ENCODE data around the gene SEMA5A. TPM values are rescaled to one million over a fixed set of nuclear protein-coding genes. Genes with fewer than 3 reads are reported as not detected.

The SEMA5A gene
- total and polyA plus RNA-seq, 2 of the 8 experiments (the other 6 are each of a cell fraction or from before 2014, with no cell fraction given), result 5.3 to 8.9 TPM

GRCh38 chr5:9263656-9264055 is 282.2 kb downstream of the SEMA5A start (continued):
- TF ChIP-seq CHD7 (IDR thresholded peaks at IDR 0.05; ENCODE audit: insufficient replicate concordance, low read length) (no peak), CREB1 (IDR thresholded peaks at IDR 0.05) (no peak), SP2 (IDR thresholded peaks at IDR 0.05; ENCODE audit: low read length) (no peak)

Data from H1 (cell line).